GM18505 (cell line): Measurements from ENCODE around the gene UNKL.
A peak's percentile ranks its signal among the peaks of the same experiment; 100 is the strongest.

Source experiments
- ATAC-seq: cut with Tn5 transposase; IDR thresholded peaks from one replicate; pipeline ENCODE4 v1.9.1; 2021; ENCODE audit not compliant: unreplicated experiment
- POLR2A ChIP-seq: IDR thresholded peaks from 4 replicates; pipeline ENCODE4 v1.6.1; 2011; ENCODE audit warnings: borderline replicate concordance; ENCODE audit not compliant: insufficient read depth, insufficient read length; ENCODE audit errors: extremely low read depth

Gene UNKL, protein sequence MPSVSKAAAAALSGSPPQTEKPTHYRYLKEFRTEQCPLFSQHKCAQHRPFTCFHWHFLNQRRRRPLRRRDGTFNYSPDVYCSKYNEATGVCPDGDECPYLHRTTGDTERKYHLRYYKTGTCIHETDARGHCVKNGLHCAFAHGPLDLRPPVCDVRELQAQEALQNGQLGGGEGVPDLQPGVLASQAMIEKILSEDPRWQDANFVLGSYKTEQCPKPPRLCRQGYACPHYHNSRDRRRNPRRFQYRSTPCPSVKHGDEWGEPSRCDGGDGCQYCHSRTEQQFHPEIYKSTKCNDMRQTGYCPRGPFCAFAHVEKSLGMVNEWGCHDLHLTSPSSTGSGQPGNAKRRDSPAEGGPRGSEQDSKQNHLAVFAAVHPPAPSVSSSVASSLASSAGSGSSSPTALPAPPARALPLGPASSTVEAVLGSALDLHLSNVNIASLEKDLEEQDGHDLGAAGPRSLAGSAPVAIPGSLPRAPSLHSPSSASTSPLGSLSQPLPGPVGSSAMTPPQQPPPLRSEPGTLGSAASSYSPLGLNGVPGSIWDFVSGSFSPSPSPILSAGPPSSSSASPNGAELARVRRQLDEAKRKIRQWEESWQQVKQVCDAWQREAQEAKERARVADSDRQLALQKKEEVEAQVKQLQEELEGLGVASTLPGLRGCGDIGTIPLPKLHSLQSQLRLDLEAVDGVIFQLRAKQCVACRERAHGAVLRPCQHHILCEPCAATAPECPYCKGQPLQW

DNA sequence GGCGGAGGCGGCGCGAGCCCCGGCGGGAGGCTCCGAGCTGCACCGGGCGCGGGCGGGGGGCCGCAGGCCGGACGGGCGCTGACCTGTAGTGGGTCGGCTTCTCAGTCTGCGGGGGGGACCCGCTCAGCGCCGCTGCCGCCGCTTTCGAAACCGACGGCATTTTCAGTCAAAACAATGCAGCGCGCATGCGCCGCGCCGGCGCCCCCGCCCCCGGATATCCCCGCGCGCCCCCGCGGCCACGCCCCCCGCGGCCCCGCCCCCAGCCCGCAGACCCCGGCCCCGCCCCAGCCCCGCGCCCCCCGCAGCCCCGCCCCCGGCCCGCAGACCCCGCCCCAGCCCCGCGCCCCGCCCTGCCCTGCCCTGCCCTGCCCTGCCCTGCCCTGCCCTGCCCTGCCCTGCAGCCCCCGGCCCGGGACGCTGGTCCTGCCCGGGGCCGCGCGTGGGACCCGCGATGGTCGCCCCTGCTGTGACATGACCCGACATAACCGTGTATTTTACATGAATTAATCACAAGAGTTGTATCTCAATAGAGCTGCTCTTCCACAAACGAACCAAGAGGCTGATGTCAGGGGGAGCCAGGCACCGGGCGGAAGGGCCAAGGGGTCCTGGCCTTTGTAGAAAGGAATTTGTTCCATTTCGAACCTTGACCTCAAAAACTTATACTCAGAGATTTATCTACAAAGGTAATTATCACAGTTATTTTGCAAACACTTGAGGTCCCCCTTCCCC is at the start of gene UNKL:
Gene UNKL, minus strand, starts transcription at position 173 of the 729 bp plus-strand sequence. Its CDS starts 13 bp downstream, at position 160.
- TF ChIP-seq POLR2A: peak; percentile 53
- ATAC-seq: peak; percentile 38

DNA sequence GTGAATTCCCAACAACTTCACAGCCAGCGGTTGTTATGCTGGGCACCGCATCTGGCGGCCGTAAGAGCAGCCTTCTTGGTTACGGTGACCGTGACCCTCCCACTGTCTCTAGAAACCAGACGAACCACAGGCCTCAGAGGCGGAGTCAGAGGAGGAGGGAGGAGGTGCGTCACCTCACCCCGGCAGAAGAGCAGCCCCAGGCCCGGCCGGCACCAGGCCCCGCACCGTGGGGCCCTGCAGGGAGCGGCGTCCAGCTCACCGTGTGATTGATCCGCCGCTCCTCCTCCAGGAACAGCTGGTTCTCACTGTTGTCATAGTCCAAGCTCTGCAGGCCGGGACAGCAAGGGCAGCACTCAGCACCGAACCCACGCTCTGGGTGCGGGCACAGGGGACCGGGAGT is 46.6 kb upstream of the UNKL start:
- TF ChIP-seq POLR2A: no peak
- ATAC-seq: no peak

DNA sequence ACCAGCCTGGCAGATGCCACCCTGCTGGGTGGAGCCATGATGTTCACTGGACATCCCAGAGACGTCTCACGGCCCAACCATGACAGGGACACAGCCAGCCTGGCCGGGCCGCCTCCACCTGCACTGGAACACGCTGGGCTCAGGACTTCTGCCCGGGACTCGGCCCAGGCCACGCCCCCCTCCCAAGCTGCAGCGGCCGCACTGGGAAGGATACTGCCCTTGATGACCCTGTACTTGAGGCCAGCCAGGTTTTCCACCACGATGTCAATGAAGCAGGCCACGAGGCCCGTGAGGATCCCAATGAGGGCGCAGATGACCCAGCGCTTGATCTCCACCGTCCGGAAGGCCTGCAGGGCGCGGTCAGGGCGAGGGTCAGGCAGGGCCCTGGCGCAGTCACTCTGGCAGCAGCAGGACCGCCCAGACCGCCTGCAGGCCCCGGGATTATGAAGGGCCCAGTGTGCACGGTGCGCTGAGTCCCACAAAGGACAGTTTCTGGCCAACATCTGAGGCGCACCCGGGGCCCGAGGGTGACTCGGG is 46.2 kb upstream of the UNKL start:
- ATAC-seq: no peak
- no peak for TF ChIP-seq POLR2A

DNA sequence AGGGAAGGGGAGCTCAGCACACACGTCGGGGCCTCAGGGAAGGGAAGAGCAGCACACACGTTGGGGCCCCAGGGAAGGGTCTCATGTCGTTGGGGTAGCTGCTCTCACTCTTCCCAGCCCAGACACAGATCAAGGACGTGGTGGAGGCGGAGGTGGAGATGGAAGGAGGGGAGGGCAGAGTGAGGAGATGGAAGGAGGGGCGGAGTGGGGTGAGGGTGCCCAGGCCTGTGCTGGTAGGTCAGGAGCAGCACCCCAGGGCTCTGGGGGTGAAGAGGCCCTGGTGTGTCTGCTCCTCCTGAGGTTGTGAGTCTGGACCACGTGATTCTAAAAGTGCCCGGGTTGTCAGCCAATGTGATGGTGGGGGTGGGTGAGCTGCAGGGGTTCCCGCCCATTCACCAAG is 45.5 kb upstream of the UNKL start:
- no peak for TF ChIP-seq POLR2A
- ATAC-seq: no peak

DNA sequence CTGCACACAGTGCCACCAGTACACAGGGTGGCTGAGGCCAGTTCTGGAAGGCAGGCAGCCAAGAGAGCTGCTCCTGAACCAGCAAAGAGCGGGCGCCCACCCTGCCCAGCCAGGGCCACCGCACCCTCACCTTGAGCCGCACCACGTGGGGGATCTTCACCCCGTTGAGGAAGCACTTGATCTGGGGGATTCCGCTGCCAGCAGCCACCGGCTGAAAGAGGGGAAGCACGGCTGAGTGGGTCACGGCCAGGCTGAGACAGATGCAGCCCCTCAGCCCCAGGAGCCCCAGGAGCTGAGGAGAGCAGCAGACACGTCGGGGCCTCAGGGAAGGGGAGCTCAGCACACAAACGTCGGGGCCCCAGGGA is 44.5 kb upstream of the UNKL start:
- ATAC-seq: no peak
- TF ChIP-seq POLR2A: no peak

DNA sequence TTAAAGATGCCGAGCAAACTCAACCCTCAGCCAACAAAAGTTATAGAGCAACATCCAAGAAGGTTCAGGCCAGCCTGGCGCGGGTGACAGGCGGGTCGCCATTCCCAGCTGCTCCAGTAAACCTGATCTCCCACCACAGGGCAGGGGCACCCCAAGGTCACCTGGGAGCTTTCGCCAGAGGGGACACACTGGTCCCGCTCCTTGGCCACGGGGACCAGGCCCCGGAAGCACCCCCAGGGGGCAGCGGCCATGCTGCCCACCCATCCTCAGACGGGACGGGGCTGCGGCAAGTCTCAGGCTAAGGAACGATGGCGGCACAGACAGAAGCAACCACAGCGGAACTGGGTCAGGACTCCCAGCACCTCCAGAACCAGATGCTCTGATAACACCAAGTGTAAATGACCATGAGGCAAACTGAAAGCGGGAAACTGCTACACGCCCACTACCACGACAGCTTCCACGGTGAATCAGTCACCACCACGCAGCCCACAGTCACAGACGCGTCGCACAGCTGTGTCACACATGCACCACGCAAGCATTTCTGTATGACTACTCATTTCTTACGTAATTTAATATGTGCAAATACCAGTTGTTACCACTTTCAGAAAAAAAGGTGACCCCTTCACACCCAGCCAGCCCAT is 44.0 kb upstream of the UNKL start:
- TF ChIP-seq POLR2A: no peak

DNA sequence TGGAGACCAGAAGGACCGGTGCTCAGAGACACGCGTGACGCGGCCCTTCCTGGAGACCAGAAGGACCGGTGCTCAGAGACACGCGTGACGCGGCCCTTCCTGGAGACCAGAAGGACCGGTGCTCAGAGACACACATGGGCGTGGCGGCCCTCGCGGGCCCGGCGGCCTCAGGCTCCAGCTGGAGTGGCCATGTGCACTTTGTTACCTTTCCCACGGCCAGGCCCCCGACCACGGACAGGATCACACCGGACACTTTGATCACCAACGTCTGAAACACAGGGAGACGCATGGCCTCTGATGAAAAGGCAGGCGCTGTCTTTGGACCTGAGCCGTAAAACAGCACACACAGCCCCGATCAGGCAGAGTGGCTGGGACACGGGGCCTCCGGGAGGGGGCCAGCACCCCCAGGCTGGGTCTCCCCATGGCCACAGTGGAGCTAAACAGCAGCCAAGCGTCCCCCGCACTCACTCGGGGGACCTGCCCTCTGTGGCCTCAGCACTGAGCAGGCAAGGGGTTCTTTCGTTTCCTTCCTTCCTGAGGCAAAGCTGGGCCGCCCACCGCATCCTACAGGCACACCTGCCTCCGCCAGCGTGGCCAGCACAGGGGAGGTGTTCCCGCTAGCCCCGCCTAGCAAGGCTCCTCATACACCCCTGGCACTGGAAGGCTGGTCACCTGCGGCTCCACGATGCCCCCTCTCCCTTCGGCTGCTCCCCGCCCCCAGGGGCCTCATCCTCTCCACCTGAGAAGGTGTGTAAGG is 43.2 kb upstream of the UNKL start:
- TF ChIP-seq POLR2A: no peak
- ATAC-seq: no peak

More for the DNA sequence above, 44.0 kb upstream of the UNKL start:
- no peak for ATAC-seq

DNA sequence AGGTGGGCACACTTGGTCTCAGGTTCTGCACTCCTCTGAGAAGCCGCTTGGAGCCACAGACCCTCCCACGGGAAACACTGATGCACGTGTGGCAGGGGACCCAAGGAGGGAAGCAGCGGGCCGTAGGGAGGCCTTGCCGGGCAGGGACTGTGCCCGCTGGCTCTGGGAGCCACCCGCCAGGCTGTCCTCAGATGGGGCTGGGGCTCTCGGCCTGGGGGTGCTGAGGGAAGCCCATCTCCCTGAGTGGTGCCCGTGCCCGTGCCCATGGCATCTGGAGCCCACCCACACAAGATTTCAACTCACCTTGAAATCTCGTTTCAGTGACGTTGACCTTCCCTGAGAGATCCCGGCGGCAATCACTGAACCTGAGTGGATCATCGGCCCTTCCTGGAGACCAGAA is 42.4 kb upstream of the UNKL start:
- no peak for ATAC-seq
- no peak for TF ChIP-seq POLR2A

DNA sequence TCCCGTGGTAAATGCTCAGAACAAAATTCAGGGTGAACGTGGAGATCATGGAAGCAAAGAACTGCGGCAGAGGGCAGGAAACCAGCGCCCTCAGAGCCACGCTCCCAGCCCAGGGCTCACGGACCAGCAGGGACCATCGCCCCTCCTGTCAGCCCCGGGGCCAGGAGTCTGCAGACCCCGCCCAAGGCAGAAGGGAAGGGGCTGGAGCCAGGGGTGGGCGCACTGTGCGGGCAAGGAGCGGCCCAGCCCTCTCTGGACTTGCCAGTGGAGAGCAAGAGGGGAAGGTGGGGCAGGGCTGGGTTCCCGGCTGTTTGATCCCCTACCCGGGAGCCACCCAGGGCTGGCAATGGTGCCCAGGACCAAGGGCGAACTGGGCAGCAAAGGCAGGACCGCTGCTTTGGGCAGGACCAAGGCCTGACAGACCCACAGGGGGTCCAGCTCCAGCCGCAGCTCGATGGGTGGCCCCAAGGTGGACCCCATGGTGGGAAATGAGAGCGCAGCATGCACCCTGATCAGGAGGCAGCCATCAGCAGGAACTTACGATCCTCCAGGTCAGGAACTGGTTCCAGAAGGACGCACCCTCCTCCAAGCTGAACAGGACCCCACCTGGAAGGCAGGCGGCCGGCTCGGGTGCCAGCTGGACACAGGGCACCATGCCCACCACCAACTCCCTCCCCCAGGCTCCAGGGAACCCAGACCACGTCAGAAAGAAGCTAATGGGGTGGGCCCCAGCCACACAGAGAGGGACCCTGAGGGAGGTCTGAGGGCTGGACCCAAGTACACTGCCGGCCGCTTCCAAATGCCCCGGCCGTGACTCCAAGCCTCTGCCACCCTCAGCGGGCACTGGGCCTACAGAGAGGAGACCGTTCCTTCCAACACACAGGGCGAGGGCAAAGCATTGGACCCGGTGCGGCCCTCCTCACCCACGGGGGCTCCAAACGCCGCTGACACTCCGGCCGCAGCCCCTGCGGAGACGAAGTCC is 41.0 kb upstream of the UNKL start:
- no peak for ATAC-seq
- TF ChIP-seq POLR2A: no peak

DNA sequence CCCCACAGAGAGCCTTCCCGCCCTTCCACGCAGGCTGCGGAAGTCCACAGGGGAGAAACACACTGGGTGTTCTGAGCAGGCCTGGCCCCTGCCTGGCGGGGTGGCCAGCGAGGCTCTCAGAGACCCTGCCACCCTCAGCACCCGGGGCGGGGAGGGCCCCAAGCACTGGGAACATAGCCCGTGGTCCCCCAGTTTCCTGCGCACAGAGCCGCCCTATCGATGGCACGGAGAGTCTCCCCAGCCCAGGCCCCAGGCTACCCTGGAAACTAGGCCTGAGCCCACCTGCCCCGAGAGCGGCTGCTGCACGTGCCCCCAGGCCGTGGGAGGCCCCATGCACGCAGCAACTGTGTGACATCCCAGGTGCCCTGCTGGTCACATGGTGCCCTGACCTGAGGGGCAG is 40.1 kb upstream of the UNKL start:
- no peak for ATAC-seq
- TF ChIP-seq POLR2A: no peak

DNA sequence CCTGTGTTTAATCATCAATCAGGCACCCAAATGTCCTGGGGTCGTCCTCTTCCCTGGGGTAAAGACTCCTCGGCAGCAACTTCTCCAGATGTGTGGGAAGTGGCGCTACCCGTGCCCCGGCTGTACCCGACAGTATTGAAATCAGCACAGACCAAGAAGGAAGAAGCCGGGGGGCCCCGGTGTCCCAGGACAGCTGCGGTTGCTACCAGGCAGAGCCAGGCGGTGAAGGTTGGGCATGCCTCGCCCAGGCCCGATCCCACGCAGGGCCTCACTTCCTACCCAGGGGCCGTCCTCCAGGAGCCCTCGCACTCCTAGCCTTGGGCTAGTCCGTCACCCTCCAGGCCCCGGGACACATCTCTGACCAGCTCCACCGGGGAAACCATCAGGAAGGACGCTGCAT is 38.8 kb upstream of the UNKL start:
- TF ChIP-seq POLR2A: no peak

More for the DNA sequence above, 38.8 kb upstream of the UNKL start:
- ATAC-seq: no peak
